HUES48 (cell line): ENCODE data around the gene PTPRN2.

Experiments used
- H3K27ac ChIP-seq: one replicate; pipeline ENCODE4 v1.7.0; 2013; ENCODE audit warnings: low read depth, low read length, inconsistent platforms
- H3K27me3 ChIP-seq: 2 replicates; pipeline ENCODE4 v1.6.1; 2013; ENCODE audit warnings: mild to moderate bottlenecking, low read length; ENCODE audit not compliant: control insufficient read depth, insufficient read depth
- H3K36me3 ChIP-seq: 2 replicates; pipeline ENCODE4 v1.6.1; 2013; ENCODE audit warnings: low read length; ENCODE audit not compliant: control insufficient read depth, insufficient read depth
- H3K4me1 ChIP-seq: 2 replicates; pipeline ENCODE4 v1.6.1; 2013; ENCODE audit warnings: mild to moderate bottlenecking, low read length; ENCODE audit not compliant: control insufficient read depth, insufficient read depth
- H3K4me3 ChIP-seq: 2 replicates; pipeline ENCODE4 v1.5.1; 2013; ENCODE audit warnings: mild to moderate bottlenecking, low read depth, low read length
- H3K9ac ChIP-seq: 2 replicates; pipeline ENCODE4 v1.6.1; 2013; ENCODE audit warnings: mild to moderate bottlenecking, low read depth, low read length, moderate library complexity
- H3K9me3 ChIP-seq: 2 replicates; pipeline ENCODE4 v1.6.1; 2013; ENCODE audit warnings: low read length; ENCODE audit not compliant: control insufficient read depth, insufficient read depth

The PTPRN2 gene

DNA sequence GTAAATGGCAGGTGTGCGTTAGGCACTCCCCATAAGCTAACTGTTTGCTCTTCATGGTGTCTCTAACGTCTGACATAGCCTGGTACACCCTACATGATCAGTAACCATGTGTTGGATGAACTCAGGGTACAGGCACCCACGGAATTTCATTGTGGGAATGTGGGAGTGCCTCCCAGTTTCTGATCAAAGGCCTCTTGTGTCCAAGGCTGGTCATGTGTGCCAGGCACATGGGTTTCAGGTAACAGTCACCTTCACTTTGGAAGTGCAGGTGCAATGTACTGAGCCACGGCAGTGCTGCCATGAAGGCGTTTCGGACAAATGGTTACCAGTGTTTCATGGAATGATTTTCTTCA lies 952.5 kb downstream of the PTPRN2 start:
- no peak overlapping the region for H3K27ac ChIP-seq
- H3K9me3 ChIP-seq: peaks cover 8% of the 10 kb centered on the region; the same call in 1 of the 2 replicates
- H3K27me3 ChIP-seq: no peaks in the 10 kb centered on the region
- no peak overlapping the region for H3K4me3 ChIP-seq
- H3K4me1 ChIP-seq: no peaks in the 10 kb centered on the region
- H3K36me3 ChIP-seq: no peaks in the 10 kb centered on the region
- no peak overlapping the region for H3K9ac ChIP-seq

DNA sequence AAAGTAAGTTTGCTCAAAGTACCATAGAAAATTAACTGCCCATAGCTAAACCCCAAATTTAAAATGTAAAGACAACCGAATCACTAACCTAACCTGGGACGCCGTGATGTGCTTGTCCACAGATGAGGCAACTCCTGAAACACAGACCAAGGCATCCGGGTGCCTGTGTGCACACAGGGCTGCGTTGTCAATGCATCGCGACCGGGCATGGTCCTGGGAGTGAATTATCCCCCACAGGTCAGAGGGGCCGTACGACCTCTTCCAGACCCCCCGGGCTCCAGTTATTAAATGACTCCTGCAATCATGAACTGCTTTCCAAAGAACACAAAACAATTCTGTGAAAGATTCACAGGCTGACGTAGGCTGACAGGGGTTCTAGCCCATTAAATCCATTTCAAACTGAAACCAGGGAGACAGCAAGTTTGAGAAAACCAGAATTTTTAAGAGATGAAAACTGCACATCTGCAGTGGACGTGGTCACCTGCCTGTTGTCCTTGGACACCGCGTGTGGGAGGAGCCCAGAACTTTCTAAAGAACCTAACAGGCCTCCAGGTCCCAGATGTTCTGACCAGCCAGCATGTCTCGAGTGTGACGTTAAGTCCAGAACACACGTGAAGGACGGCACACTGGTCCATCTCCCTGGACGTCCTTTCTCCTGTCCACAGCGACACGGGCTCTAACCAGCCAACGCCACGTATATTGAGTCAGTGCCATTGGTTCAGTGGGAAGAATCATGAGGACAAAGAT lies 953.0 kb downstream of the PTPRN2 start:
- Histone ChIP-seq H3K4me3 (no peak overlapping the region), H3K9me3 (0 out of 2 replicates have a peak, but pooled peaks cover 3% of the 10 kb centered on the region), H3K36me3 (no peaks in the 10 kb centered on the region), H3K4me1 (no peaks in the 10 kb centered on the region), H3K9ac (no peak overlapping the region), H3K27ac (no peak overlapping the region), H3K27me3 (no peaks in the 10 kb centered on the region)

DNA sequence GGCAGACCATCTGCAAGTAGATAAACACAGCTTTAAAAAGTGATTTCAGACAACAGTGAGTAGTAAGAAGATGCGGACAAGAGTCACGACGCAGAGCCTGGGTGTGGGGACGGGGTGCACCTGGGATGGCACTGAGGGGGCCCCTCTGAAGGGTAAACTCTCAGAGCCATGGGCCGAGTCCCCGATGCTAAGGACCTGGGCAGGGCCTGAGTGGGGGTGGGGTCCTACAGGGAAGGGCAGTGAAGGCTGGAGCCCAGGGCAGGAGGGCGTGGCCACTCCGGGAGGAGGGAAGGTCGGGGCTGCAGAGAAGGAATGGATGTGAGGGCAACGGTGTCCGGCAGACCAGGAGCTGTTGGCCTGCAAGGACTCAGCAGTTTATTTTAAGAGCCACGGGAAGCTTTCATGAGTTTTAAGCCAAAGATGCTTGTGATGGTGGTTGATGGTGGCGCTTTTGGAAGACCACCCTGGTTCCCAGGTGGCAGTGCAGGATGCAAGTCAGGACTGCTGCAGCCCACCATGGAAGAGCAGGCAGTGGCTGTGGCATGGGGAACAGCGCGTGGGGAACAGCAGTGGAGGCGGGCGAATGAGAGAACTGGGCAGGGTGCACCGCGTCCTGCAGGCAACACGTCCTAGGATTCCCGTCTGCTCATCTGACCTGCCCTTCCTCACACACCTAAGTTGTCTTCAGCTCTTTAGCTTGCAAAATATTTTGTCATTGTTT lies 954.0 kb downstream of the PTPRN2 start:
- no peaks in the 10 kb centered on the region for H3K9me3 ChIP-seq
- no peaks in the 10 kb centered on the region for H3K36me3 ChIP-seq
- H3K27me3 ChIP-seq: no peaks in the 10 kb centered on the region
- no peak overlapping the region for H3K4me3 ChIP-seq
- H3K4me1 ChIP-seq: no peaks in the 10 kb centered on the region
- no peak overlapping the region for H3K27ac ChIP-seq
- no peak overlapping the region for H3K9ac ChIP-seq

DNA sequence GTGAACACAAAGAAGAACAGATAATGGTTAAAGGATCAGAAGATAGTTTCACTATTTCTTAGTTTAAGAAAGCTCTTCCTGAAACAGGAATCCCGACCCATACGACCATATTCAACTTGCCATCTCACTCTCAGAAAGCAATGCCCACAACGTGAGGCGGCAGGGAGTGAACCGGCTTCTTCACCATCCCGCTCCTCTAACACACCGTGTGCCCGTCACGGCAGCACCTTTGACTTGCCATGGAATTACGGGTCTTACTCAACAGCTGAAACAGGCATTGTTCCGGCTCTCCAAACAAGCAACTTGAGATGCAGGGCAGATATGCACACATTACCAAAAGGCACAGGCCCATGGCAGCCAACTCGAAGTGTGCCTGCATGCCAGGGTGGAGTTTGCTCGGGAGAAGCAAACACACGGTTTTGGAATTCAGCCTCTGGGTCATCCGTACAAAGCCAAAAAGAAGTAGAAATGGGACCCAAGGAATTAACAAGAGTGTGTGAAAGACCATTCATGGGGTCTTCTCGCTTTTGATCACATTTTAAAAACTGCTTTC lies 957.2 kb downstream of the PTPRN2 start:
- no peaks in the 10 kb centered on the region for H3K27me3 ChIP-seq
- H3K9ac ChIP-seq: no peak overlapping the region
- H3K4me1 ChIP-seq: no peaks in the 10 kb centered on the region
- H3K9me3 ChIP-seq: no peaks in the 10 kb centered on the region
- no peak overlapping the region for H3K4me3 ChIP-seq
- no peaks in the 10 kb centered on the region for H3K36me3 ChIP-seq
- no peak overlapping the region for H3K27ac ChIP-seq

DNA sequence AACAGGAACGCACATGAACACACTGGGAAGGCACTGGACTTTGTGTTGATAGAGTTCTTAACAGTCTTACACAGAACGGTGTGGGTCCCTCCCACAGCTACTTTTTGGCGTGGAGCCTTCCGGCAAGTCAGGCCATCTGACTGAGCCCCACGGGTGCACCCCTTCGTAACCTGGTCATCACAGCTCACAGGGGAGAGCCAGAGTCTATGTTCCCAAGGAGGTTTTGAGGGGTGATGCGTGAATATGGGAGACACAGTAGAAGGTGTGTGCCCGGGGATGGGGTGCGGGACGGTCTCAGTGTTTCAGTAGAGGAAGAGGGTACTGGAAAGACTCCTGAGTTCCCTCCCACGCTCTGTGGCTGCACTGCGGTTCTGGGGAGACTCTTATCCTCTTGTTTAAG lies 959.2 kb downstream of the PTPRN2 start:
- H3K27me3 ChIP-seq: no peaks in the 10 kb centered on the region
- no peak overlapping the region for H3K4me3 ChIP-seq
- H3K4me1 ChIP-seq: no peaks in the 10 kb centered on the region
- no peaks in the 10 kb centered on the region for H3K36me3 ChIP-seq
- no peak overlapping the region for H3K27ac ChIP-seq
- H3K9ac ChIP-seq: no peak overlapping the region
- no peaks in the 10 kb centered on the region for H3K9me3 ChIP-seq

DNA sequence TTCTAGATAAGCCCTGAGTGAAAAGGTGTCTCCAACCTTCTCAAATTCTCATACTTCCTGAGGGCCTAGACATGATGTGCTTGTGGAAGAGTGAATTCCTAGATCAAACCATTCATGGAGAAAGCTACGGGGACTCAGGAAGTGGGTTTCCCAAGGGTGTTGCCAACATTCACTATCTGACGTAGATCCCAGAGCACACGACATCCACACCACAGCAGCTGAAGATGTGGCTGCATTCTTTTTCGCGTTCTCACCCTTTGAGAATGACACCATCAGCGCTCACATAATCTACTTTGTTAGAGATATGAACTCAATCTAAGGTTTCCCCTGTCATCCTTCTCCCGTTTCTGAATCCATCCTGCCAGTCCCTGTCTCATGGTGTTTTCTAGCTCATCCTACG lies 960.0 kb downstream of the PTPRN2 start:
- no peaks in the 10 kb centered on the region for H3K27me3 ChIP-seq
- H3K27ac ChIP-seq: no peak overlapping the region
- no peaks in the 10 kb centered on the region for H3K36me3 ChIP-seq
- no peak overlapping the region for H3K4me3 ChIP-seq
- H3K4me1 ChIP-seq: no peaks in the 10 kb centered on the region
- no peak overlapping the region for H3K9ac ChIP-seq
- no peaks in the 10 kb centered on the region for H3K9me3 ChIP-seq

DNA sequence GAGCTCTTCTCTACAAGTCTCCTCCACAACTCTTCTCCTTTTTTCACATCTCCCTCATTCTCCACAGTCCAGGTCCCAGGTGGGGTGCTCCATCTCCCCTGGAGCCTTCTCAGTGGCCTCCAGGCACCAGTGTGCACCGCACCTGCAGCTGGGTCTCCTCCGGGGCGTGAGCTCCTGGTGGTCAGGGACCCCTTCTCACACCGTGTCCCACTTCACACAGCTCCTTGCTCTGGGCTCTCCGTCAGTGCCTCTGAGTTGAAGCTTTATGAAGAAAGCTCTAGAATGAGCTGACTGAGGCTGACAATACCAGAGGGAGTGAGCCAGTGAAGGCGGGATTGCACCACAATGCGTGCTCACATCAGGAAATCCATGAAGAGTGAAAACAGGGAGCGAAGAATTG lies 960.6 kb downstream of the PTPRN2 start:
- no peaks in the 10 kb centered on the region for H3K27me3 ChIP-seq
- no peaks in the 10 kb centered on the region for H3K9me3 ChIP-seq
- H3K36me3 ChIP-seq: no peaks in the 10 kb centered on the region
- H3K4me3 ChIP-seq: no peak overlapping the region
- no peak overlapping the region for H3K27ac ChIP-seq
- no peak overlapping the region for H3K9ac ChIP-seq
- no peaks in the 10 kb centered on the region for H3K4me1 ChIP-seq

DNA sequence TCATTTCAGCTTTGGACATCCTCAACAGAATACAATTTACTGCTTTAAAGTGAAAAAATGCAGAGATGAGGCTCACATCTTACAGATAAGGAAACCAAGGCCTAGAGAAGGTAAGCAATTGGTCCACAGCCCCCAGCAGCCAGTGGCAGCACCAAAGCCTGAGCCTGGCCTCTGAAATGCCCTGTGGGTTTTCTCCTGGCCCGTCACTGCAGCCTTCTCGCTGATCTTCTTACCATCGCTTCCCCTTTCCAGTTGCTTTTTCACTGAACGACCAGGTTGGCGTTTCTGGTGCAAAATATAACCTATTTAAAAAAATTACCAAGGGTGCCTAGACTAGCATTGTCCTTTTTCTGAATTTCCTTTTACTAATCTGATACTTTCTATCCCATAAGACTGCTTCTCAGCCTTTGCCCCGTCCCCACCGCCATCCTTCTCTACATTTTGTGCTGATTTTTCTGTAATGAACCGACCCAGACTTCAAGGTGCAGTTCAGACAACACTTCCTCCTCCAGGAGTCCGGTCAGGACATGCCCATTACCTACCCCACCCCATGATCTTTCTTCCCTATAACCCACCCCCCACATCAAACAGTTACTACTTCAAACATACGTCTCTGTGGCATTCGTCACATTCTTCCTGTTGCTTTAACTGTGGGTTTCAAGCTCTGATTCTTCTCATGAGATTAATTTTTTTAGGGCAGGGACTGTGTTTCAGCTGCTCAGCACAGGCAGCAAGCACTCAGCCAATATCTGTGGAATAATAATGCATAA lies 961.5 kb downstream of the PTPRN2 start:
- Histone ChIP-seq H3K4me1 (no peaks in the 10 kb centered on the region), H3K27ac (no peak overlapping the region), H3K4me3 (no peak overlapping the region), H3K9me3 (no peaks in the 10 kb centered on the region), H3K36me3 (no peaks in the 10 kb centered on the region), H3K9ac (no peak overlapping the region), H3K27me3 (no peaks in the 10 kb centered on the region)

DNA sequence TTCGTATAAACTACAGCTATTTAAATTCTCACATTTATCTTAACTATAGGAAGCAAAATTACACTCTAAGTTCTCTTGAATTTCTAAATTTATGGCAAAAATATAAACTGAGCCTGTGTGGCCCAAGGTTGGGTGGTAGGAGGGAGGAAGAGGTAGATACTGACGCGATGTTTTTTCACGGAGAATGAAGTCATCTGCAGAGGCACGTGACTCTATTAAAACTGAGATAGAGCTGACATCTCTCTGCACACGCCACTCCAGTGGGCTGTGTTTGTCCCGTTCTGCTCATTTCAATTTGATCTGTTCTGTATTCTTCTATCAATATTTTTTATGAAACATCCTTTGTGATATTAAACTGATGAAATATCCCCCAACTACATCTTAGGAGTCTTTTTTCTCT lies 964.1 kb downstream of the PTPRN2 start:
- Histone ChIP-seq H3K9ac (no peak overlapping the region), H3K27me3 (no peaks in the 10 kb centered on the region), H3K27ac (no peak overlapping the region), H3K36me3 (no peaks in the 10 kb centered on the region), H3K9me3 (no peaks in the 10 kb centered on the region), H3K4me3 (no peak overlapping the region), H3K4me1 (no peaks in the 10 kb centered on the region)

DNA sequence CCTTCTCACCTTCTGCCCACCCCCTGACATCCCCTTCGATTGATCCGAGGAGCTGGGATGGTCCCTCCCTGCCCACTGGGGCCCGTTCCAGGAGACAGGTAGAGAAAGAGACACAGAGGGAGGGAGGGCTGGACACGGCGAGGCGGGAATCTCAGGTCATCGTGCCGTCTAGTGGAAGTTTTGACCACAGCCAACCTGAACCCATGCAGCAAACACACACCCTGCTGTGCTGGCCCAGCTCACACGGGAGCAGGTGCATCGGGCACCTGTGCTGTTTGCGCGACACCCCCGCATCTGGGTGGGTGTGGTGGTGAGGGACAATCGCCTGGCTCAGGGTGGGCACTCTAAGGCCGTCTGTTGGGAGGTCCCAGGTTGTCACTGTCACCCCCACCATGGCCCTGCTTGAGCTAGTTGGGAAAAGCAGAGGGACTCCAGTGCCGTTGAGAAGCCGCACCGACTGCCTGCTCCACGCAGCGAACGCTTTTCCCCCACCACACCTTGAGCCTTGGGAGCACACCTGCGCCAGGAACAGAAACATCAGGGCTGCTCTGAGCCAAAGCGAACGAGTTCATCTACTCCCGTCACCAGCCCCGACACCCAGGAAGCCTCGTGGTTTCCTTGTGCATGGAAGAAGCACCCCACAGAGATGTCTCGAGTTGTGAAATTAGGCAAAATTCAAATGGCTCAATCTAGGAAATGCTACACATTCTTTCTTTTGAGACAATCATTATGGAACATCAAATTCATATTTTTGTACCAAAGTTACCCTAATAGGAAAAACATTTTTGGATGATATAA lies 965.0 kb downstream of the PTPRN2 start:
- Histone ChIP-seq H3K27me3 (no peaks in the 10 kb centered on the region), H3K27ac (no peak overlapping the region), H3K9me3 (no peaks in the 10 kb centered on the region), H3K36me3 (no peaks in the 10 kb centered on the region), H3K4me3 (no peak overlapping the region), H3K4me1 (no peaks in the 10 kb centered on the region), H3K9ac (no peak overlapping the region)
